Colonic mucosa (tissue), 4 donors: ENCODE data around the gene CMC2. TPM values are rescaled to one million over a fixed set of nuclear protein-coding genes. Genes with fewer than 3 reads are reported as not detected.

ENCODE experiments used
- DNase-seq: peaks from one replicate; pipeline ENCODE4 v3.0.0-alpha.2; 2020
- H3K27ac ChIP-seq: fragments of 200-600 bp; one replicate; pipeline ENCODE4 v1.8.0; 2021
- H3K27me3 ChIP-seq: fragments of 200-600 bp; one replicate; pipeline ENCODE4 v1.8.0; 2021
- H3K36me3 ChIP-seq: fragments of 200-600 bp; one replicate; pipeline ENCODE4 v1.8.0; 2021
- H3K4me1 ChIP-seq: fragments of 200-600 bp; one replicate; pipeline ENCODE4 v1.8.0; 2021; ENCODE audit warnings: mild to moderate bottlenecking
- H3K4me3 ChIP-seq: fragments of 200-600 bp; one replicate; pipeline ENCODE4 v1.8.0; 2021
- H3K9ac ChIP-seq, 2 donors: one replicate each; pipeline ENCODE4 v1.7.0; 2013; ENCODE audit warnings: control low read depth in 2 of 2, low read depth in 2 of 2, low read length in 2 of 2
- H3K9me3 ChIP-seq: fragments of 200-600 bp; one replicate; pipeline ENCODE4 v1.8.0; 2021
- CTCF ChIP-seq: fragments of 200-600 bp; IDR thresholded peaks from one replicate; pipeline ENCODE4 v1.8.0; 2022; ENCODE audit warnings: antibody characterized with exemption, mild to moderate bottlenecking
- intact Hi-C: fragments of 100-400 bp; cut with DNase I; formaldehyde crosslinking; loops from one replicate; pipeline ENCODE4 v1.14.1; 2022
- total RNA-seq, 2 donors: library from RNA; stranded (reverse); fragmentation: NEBNext Ultra II Directional in 1 of 2; extraction: Animal tissue kit (Norgen Biotek cat#: 25700) in 1 of 2; gene quantifications; one replicate each; pipeline ENCODE4 v1.2.1, GENCODE V29; 2021
- donor health status: healthy.
- donor health status: DM: no; HTN: no; CAD: no.
- donor health status: DM: no; HTN: no; CAD: no.

CMC2 gene
- total RNA-seq, 2 donors from 2014 or later, result 59.4 to 81.6 TPM

GRCh38 chr16:80990978-80991377 is 15.7 kb downstream of the CMC2 start:
- no peaks in the 10 kb centered on the region for H3K27me3 ChIP-seq
- TF ChIP-seq CTCF, result no peak
- DNase-seq, result no peak
- no peaks in the 10 kb centered on the region for H3K4me1 ChIP-seq
- no peak overlapping the region for H3K27ac ChIP-seq
- no peaks in the 10 kb centered on the region for H3K9me3 ChIP-seq
- no peaks in the 10 kb centered on the region for H3K36me3 ChIP-seq
- intact Hi-C loops, result no loop called here
- H3K9ac ChIP-seq, result no peak overlapping the region
- H3K4me3 ChIP-seq, result no peak overlapping the region

- Histone ChIP-seq H3K9ac (no peak overlapping the region), H3K4me3 (no peak overlapping the region), H3K36me3 (no peaks in the 10 kb centered on the region), H3K27me3 (no peaks in the 10 kb centered on the region), H3K9me3 (no peaks in the 10 kb centered on the region), H3K27ac (no peak overlapping the region), H3K4me1 (no peaks in the 10 kb centered on the region)
- intact Hi-C loops, result no loop called here
- no peak for DNase-seq
- no peak for TF ChIP-seq CTCF
These were observed 16.1 kb downstream of the CMC2 start for GRCh38 chr16:80990577-80990976.

GRCh38 chr16:80989801-80990200 is 16.9 kb downstream of the CMC2 start:
- TF ChIP-seq CTCF, result no peak
- H3K9me3 ChIP-seq, result no peaks in the 10 kb centered on the region
- no peaks in the 10 kb centered on the region for H3K27me3 ChIP-seq
- intact Hi-C loops, result no loop called here
- H3K4me1 ChIP-seq, result no peaks in the 10 kb centered on the region
- H3K27ac ChIP-seq, result no peak overlapping the region
- H3K4me3 ChIP-seq, result no peak overlapping the region
- H3K36me3 ChIP-seq, result no peaks in the 10 kb centered on the region
- H3K9ac ChIP-seq, result no peak overlapping the region
- DNase-seq, result no peak

GRCh38 chr16:80988756-80989155 is 17.9 kb downstream of the CMC2 start:
- H3K9ac ChIP-seq, result no peak overlapping the region

GRCh38 chr16:80986557-80986956 is 20.1 kb downstream of the CMC2 start:
- H3K4me1 ChIP-seq, result peaks cover 5% of the 10 kb centered on the region
- H3K36me3 ChIP-seq, result no peaks in the 10 kb centered on the region
- H3K4me3 ChIP-seq, result no peak overlapping the region
- H3K9ac ChIP-seq, result no peak overlapping the region
- intact Hi-C loops, result no loop called here
- H3K27ac ChIP-seq, result no peak overlapping the region
- DNase-seq, result no peak
- TF ChIP-seq CTCF, result no peak
- no peaks in the 10 kb centered on the region for H3K27me3 ChIP-seq
- no peaks in the 10 kb centered on the region for H3K9me3 ChIP-seq

More at GRCh38 chr16:80988756-80989155, 17.9 kb downstream of the CMC2 start:
- no peaks in the 10 kb centered on the region for H3K9me3 ChIP-seq
- no peaks in the 10 kb centered on the region for H3K27me3 ChIP-seq
- DNase-seq, result no peak
- no peak overlapping the region for H3K4me3 ChIP-seq
- no peaks in the 10 kb centered on the region for H3K36me3 ChIP-seq
- intact Hi-C loops, result no loop called here
- no peak for TF ChIP-seq CTCF
- H3K4me1 ChIP-seq, result no peaks in the 10 kb centered on the region
- no peak overlapping the region for H3K27ac ChIP-seq

GRCh38 chr16:80985611-80986010 is 21.1 kb downstream of the CMC2 start:
- H3K27ac ChIP-seq, result no peak overlapping the region
- H3K36me3 ChIP-seq, result no peaks in the 10 kb centered on the region
- H3K9ac ChIP-seq, result no peak overlapping the region
- TF ChIP-seq CTCF, result no peak
- no peaks in the 10 kb centered on the region for H3K27me3 ChIP-seq
- no peak overlapping the region for H3K4me3 ChIP-seq
- no peaks in the 10 kb centered on the region for H3K9me3 ChIP-seq
- no peak for DNase-seq
- peaks cover 5% of the 10 kb centered on the region for H3K4me1 ChIP-seq
- intact Hi-C loops, result no loop called here
